Stomach (tissue), 9 donors: Measurements from ENCODE around the gene ATP2B2. TPM values are rescaled to one million over a fixed set of nuclear protein-coding genes. Genes with fewer than 3 reads are reported as not detected.

ENCODE experiments used
- DNase-seq, 2 donors: peaks; one replicate each; pipeline versions ENCODE4 v3.0.0 to v3.0.0-alpha.2; 2013 to 2019
- H3K27ac ChIP-seq, 5 donors: fragments of 200-600 bp in 4 of 5; sonication (generic) in 4 of 5; one replicate each; pipeline ENCODE4 v1.5.1; 2013 to 2019; ENCODE audit warnings: mild to moderate bottlenecking in 1 of 5, moderate library complexity in 1 of 5
- H3K27me3 ChIP-seq, 3 donors: fragments of 200-600 bp; sonication (generic); one replicate each; pipeline ENCODE4 v1.5.1; 2017 to 2019; ENCODE audit warnings: mixed run types in 1 of 3
- H3K36me3 ChIP-seq, 4 donors: fragments of 200-600 bp; sonication (generic); 1 replicate in 3 of 4; 2 replicates in 1 of 4; pipeline ENCODE4 v1.5.1; 2016 to 2019
- H3K4me1 ChIP-seq, 4 donors: fragments of 200-600 bp; sonication (generic); one replicate each; pipeline ENCODE4 v1.5.1; 2016 to 2019
- H3K4me3 ChIP-seq, 4 donors: fragments of 200-600 bp; sonication (generic) in 3 of 4; one replicate each; pipeline ENCODE4 v1.5.1; 2016 to 2019; ENCODE audit warnings: mild to moderate bottlenecking in 1 of 4
- H3K9me3 ChIP-seq, 4 donors: fragments of 200-600 bp; sonication (generic); one replicate each; pipeline ENCODE4 v1.5.1; 2016 to 2019
- CTCF ChIP-seq, 7 experiments: fragments of 450-650 bp in 4 of 7; fragments of 200-600 bp in 3 of 7; sonication (generic) in 3 of 7; IDR thresholded peaks; one replicate each; pipeline ENCODE4 v1.5.1; 2016 to 2019; ENCODE audit warnings: antibody characterized with exemption in 7 of 7, control low read depth in 2 of 7, mild to moderate bottlenecking in 1 of 7
- EP300 ChIP-seq: sonication (generic); formaldehyde crosslinking; IDR thresholded peaks from one replicate; pipeline ENCODE4 v1.6.1; 2017; ENCODE audit warnings: antibody characterized with exemption
- POLR2A ChIP-seq, 4 donors: fragments of 450-650 bp; IDR thresholded peaks; one replicate each; pipeline ENCODE4 v1.6.1; 2016; ENCODE audit warnings: antibody characterized with exemption in 4 of 4, control low read depth in 2 of 4, mild to moderate bottlenecking in 1 of 4, moderate library complexity in 1 of 4
- POLR2AphosphoS5 ChIP-seq, 3 donors: sonication (generic); formaldehyde crosslinking; IDR thresholded peaks; one replicate each; pipeline ENCODE4 v1.6.1; 2016; ENCODE audit warnings: antibody characterized with exemption in 3 of 3
- WGBS, 5 donors: extraction: QIAGEN DNeasy Blood & Tissue Kit in 3 of 5; methylation state at CpG; one replicate each; pipeline versions ENCODE4 v1.1.5 to v1.1.7; 2013 to 2018; 5-methylcytosine and 5-hydroxymethylcytosine counted together
- intact Hi-C: fragments of 100-400 bp; cut with DNase I; formaldehyde crosslinking; loops from one replicate; pipeline ENCODE4 v1.15.1; 2023; ENCODE audit warnings: low total_unique reads
- polyA plus RNA-seq, 3 donors: library from polyadenylated mRNA; stranded (reverse); fragments of 200-250 nt; gene quantifications; one replicate each; pipeline ENCODE4 v1.2.3, GENCODE V29; 2013
- total RNA-seq, 5 donors: library from RNA; depleted of rRNA; stranded (reverse); fragments of >200 nt; gene quantifications; one replicate each; pipeline versions ENCODE4 v1.1.0 to v1.2.3, GENCODE V29; 2014 to 2016
- donor health status: healthy with polysubstance abuse.
- donor health status: Bipolar disorder and iron deficiency.
- donor health status: healthy.

Gene ATP2B2
- total and polyA plus RNA-seq, 8 donors, result 0.03 to 0.37 TPM; not detected in 6

GRCh38 chr3:10396931-10397330 lies 108.5 kb downstream of the ATP2B2 start:
- H3K36me3 ChIP-seq, result no peaks in the 10 kb centered on the region
- no peaks in the 10 kb centered on the region for H3K9me3 ChIP-seq
- H3K4me1 ChIP-seq, result no peaks in the 10 kb centered on the region
- no peak for DNase-seq
- no peak overlapping the region for H3K4me3 ChIP-seq
- no peaks in the 10 kb centered on the region for H3K27me3 ChIP-seq
- no peak for TF ChIP-seq CTCF (IDR thresholded peaks at IDR 0.05)
- no peak for TF ChIP-seq EP300
- TF ChIP-seq POLR2AphosphoS5 (IDR thresholded peaks at IDR 0.05), result no peak
- no peak for TF ChIP-seq POLR2A (IDR thresholded peaks at IDR 0.05)
- intact Hi-C loops, result no loop called here
- no peak overlapping the region for H3K27ac ChIP-seq
- WGBS, 5 donors, result 77 to 91% (median 89%) methylated on average over 2 to 4 of the region's 4 CpGs

- H3K4me1 ChIP-seq, result no peaks in the 10 kb centered on the region
- 45 to 86% (median 66%) methylated on average over 2 to 4 of the region's 4 CpGs for WGBS, 5 donors
- TF ChIP-seq POLR2A (IDR thresholded peaks at IDR 0.05) (no peak), POLR2AphosphoS5 (IDR thresholded peaks at IDR 0.05) (no peak), CTCF (IDR thresholded peaks at IDR 0.05) (no peak), EP300 (no peak)
- intact Hi-C loops, result no loop called here
- no peaks in the 10 kb centered on the region for H3K36me3 ChIP-seq
- H3K27ac ChIP-seq, result no peak overlapping the region
- H3K9me3 ChIP-seq, result no peaks in the 10 kb centered on the region
- DNase-seq, result no peak
- H3K27me3 ChIP-seq, result no peaks in the 10 kb centered on the region
- no peak overlapping the region for H3K4me3 ChIP-seq
Observed at GRCh38 chr3:10396083-10396482, 109.3 kb downstream of the ATP2B2 start.

- Histone ChIP-seq H3K27me3 (no peaks in the 10 kb centered on the region), H3K9me3 (no peaks in the 10 kb centered on the region), H3K36me3 (no peaks in the 10 kb centered on the region), H3K27ac (no peak overlapping the region), H3K4me1 (no peaks in the 10 kb centered on the region), H3K4me3 (no peak overlapping the region)
- intact Hi-C loops, result no loop called here
- DNase-seq, result peak in 1 of 2 donors; percentile 28
- WGBS, 5 donors, result 55 to 66% (median 63%) methylated on average over 4 of the region's 4 CpGs
- TF ChIP-seq POLR2A (IDR thresholded peaks at IDR 0.05), result no peak
- no peak for TF ChIP-seq POLR2AphosphoS5 (IDR thresholded peaks at IDR 0.05)
- TF ChIP-seq CTCF (IDR thresholded peaks at IDR 0.05), result no peak
- TF ChIP-seq EP300, result no peak
Observed at GRCh38 chr3:10395671-10396070, 109.7 kb downstream of the ATP2B2 start.

DNA sequence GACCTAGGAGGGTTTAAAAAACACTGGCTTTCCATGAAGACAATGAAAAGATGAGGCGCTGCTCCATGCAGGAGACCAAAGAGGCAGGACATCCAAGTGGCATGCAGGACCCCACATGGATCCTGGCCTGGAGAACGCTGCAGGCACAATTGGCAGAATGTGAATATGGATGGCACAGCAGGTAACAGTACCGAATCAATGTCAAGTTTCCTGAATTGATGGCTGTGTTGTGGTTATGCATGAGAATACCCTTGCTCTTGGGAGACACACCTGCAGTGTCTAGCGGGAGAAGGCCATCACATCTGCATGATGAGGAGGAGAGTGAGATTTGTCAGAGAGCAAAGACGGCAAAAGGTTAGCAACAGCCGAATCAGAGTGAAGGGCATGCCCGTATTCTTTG lies 110.2 kb downstream of the ATP2B2 start:
- intact Hi-C loops, result no loop called here
- no peak overlapping the region for H3K27ac ChIP-seq
- DNase-seq, result no peak
- H3K9me3 ChIP-seq, result no peaks in the 10 kb centered on the region
- TF ChIP-seq CTCF (IDR thresholded peaks at IDR 0.05) (no peak), POLR2A (IDR thresholded peaks at IDR 0.05) (no peak), POLR2AphosphoS5 (IDR thresholded peaks at IDR 0.05) (no peak), EP300 (no peak)
- WGBS, 5 donors, result 75 to 79% (median 77%) methylated on average over 7 of the region's 7 CpGs
- no peaks in the 10 kb centered on the region for H3K27me3 ChIP-seq
- no peaks in the 10 kb centered on the region for H3K4me1 ChIP-seq
- H3K36me3 ChIP-seq, result no peaks in the 10 kb centered on the region
- H3K4me3 ChIP-seq, result no peak overlapping the region
